NCI-H128 (cell line): ENCODE data around the gene CKAP2L.

Experiments used
- DNase-seq: peaks from one replicate; lab custom pipeline; 2025; ENCODE audit not compliant: unreplicated experiment; lab: John Stamatoyannopoulos, UW

The CKAP2L gene

DNA sequence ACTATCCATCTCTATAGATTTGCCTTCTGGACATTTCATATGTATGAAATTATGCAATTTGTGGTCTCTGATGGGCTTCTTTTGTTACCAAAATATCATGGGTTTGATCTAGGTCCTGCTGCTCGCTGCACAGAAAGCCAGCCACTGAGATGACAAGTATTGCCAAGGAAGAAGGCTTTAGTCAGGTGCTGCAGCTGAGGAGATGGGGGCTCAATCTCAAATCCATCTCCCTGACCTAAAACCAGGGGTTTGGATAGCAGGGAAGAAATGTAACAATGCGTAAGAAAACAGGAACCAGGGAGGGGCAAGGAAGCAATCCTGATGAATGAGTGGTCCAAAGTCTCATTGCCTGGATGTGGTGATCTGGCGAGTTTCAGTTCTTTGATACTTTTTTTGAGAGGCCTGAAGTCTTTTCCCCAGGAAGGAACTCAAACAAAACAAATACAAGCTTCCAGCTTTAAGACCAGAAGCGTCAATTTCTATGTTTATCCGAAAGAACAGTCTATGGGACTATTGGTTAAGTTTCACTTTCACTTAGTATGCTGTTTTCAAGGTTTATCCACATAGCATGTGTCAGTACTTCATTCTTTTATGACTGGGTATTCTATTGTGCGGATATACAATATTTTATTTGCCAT, 3.4 kb upstream of the CKAP2L start:
- DNase-seq, result no peak

GRCh38 chr2:112765251-112765650, 842 bp upstream of the CKAP2L start:
- no peak for DNase-seq

GRCh38 chr2:112762276-112762675, 2.1 kb downstream of the CKAP2L start:
- no peak for DNase-seq

DNA sequence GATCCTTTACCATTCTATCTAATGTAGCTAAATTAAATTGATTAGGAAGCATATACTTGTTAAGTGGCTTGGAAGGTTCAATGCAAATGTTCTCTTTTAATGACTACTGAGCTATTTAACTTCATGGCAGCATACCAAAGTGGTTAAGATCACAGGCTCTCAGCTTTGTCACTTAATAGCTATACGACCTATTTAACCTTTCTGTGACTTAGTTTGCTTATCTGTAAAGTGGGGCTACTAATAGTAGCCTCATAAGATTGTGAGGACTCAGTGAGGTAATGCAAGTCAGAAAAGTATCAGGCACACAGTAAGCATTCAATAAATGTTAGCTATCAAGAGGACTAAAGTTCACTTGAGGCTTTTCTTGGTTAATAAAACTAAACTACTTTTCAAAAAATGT, 4.3 kb downstream of the CKAP2L start:
- no peak for DNase-seq

DNA sequence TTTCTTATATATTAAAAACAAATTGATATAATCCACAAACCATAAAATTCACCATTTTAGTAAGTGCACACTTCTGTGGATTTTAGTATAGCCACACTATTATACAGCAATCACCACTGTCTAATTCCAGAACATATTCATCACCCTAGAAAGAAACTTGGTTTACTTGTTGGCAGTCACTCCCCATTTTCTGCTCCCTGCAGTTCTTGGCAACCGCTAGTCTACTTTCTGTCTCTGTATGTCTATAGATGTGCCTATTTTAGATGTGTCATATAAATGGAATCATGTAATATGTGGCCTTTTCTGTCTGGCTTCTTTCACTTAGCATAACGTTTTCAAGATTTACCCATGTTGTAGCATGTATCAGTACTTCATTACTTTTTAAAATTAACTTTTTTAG, 5.7 kb downstream of the CKAP2L start:
- no peak for DNase-seq

- no peak for DNase-seq
Observed at GRCh38 chr2:112757265-112757664, 7.1 kb downstream of the CKAP2L start.

DNA sequence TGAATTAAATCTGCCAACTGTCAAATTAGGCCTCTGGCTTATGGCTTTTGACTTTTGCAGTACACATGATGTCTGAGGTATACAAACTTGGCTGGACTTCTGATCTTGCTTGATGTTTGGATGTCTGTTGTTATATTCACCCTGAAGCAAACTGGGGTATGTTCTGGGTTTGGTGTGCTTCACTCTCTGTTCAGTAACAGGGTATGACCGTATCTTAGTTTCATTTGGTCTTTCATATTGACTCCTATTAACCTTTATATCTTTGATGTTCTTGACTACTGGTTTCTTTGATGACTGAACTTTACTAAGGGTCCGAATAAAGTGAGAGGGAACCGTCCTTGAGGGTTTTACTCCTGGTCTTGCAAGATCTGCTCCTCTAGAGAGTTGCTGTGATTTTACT, 8.2 kb downstream of the CKAP2L start:
- no peak for DNase-seq

DNA sequence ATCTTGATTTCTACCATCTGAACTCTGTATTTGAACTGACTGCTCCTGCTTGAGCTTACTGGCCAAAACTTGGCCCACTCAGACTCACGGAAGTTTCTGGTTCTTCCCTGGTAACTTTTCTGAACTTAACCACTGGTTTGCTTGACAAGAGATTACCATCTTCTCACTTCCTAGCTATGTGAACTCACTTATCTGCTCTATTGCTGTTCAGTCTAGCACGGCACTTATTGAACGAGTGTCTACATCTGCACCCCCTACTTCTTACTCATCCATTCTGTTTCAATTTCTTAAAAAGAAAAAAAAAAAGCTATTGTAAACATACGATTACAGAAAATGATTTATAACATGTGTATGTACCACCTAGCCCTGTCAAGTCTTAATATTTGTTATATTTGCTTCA, 9.0 kb downstream of the CKAP2L start:
- no peak for DNase-seq

- DNase-seq, result no peak
Observed at GRCh38 chr2:112754564-112754963, 9.8 kb downstream of the CKAP2L start.

DNA sequence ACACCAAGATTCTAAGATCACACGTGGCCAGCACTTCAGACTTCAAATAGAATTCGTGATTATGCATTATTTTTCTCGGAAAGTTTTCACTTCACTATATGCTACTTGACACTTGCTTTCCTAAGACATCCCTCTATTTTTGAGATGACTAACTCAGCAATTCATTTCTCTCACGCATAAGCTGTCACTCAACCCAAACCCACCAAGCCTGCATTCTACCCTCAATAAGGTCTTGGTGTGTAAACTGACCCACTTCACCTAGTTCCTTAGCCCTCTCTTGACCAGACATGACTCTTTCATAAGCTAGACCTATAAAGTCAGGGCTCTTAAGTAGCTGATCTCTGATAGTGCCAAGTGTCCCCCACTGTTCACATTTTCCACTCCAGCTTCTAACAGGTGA, 11.7 kb downstream of the CKAP2L start:
- no peak for DNase-seq

DNA sequence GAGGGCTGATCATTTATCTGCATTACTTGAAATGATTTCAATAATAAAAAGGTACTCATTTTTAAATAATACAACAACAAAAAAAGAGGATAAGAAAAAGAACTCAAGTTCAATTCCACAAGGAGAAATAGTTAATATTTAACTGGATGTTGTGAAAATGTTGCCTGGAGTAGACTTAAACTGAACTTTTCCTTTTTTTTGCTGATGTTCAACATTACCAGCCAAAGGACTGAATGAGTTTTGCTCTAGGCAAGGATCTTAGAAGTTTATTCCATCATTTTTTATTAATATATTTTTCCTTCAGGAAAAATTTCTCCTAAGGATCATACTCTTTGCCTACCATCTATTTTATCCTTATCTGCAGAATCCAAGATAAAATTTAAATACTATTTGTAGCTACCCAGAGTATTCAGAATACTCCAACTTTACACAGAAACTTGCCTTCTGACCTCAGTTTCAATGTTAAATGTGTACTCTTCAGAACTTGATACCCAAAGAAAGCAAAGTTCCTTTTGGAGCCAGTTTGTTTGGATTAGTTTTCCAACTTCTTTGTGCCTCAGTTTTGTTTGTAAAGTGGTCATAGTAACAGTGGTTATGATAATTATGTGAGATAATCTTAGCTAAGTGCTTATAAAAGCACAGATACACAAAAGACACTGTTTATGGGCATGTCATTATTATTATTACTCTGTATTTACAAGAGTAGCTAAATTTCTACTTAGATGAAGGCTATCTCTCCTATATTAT, 12.8 kb downstream of the CKAP2L start:
- DNase-seq, result no peak

- no peak for DNase-seq
Observed at GRCh38 chr2:112750560-112750843, 13.9 kb downstream of the CKAP2L start.

DNA sequence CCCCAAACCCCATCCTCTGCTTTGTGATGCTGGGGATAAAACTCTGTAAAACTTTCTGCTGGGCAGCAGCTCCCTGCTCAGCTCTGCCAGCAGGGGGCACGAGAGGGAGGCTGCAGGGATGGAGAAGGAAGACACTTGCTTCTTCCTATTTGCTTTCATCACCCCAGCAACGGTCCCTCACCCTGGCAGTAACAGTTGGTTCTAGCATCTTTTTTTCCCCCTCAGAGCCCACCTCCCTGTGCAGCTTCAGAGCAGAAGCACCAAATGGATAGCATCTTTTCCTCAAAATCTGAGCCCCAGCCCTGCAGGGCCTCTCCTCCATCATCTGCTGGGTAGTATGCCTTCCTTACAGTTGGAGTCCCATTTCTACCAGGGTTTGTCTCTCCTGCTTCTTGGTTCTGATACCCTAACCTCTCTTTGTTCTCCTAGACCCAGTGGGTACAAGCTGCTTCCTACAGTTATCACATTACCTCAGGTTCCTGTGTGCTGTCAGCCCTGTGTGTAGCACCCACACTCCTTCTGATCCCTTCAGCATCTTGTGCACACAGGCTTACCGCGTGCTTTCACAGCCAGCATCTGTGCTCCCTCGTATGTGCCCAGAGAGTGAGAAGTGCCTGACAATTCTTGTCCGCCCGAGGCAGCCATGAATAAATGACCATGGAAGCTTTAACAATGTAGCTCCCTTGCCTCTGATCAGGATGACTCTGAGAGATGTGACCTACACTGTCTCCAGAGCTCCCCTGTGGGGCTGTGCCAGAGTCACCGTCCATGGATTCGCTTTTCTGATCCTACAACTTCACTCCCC, 14.5 kb downstream of the CKAP2L start:
- no peak for DNase-seq

DNA sequence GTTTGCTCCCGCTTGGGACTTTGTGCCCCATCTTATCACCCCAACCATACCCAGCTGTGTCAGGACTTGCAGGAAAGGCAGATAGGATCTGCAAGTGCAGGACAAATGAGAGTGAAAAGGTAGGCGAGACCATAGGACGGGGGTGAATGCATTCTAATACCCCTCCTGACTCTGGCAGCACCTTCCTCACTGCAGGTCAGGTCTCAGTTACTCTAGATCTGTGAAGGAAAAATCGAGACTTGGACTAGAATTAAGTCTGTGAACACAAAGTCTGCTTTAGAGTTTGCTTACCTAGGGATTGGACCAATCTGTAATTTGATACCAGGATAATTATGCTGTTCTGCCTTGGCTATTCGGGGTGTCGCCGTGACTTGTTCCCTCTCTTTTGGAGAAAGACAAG, 23.9 kb downstream of the CKAP2L start:
- DNase-seq, result no peak

DNA sequence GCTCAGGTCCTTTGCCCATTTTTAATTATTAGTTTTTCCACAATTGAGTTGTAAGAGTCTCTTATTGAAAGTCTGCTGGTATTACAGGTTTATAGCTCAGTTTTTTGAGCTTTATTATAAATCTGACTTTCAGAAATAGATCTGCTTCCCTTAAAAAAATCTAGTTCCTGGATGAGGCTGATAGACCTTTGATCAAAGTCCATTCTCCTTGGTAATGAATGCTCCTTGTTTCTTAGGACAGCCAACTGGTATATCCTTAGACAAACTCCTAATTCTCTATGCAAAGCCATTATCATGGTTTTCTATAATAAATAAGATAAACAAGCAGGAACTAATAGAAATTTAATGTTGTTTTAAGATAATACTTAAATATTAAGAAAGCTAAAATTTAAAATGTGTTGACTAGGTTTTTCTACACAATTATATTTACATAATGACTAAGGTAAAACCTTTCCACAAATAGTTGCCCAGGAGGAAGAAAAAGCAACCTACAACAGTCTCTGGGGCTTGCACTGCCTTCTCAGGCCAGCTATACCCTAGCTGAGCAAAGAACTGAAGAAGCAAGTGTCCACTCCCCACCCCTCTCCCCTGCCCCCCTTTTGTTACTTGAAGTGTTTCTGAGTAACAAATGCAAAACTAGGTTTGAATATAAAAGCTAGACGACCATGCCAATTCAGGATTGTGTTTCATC, 26.7 kb downstream of the CKAP2L start:
- no peak for DNase-seq

DNA sequence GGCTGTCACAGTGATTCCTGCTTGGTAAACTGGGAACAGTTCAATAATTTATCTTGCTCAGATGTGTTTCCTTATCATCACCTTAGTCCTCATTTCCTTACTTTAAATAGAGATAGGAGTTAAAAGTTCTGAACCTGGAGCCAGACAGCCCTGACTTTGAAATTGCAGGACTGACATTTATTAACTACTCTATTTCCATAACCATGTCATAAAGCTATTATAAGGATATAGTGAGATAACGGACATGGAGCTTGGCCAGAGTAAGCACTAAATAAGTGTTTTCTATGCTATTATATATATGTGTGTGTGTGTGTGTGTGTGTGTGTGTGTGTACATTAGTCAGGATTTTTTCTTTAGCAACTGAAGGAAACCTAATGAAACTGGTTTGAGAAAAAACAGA, 30.5 kb downstream of the CKAP2L start:
- DNase-seq, result no peak

- DNase-seq, result no peak
Observed at GRCh38 chr2:112733456-112733855, 31.0 kb downstream of the CKAP2L start.

DNA sequence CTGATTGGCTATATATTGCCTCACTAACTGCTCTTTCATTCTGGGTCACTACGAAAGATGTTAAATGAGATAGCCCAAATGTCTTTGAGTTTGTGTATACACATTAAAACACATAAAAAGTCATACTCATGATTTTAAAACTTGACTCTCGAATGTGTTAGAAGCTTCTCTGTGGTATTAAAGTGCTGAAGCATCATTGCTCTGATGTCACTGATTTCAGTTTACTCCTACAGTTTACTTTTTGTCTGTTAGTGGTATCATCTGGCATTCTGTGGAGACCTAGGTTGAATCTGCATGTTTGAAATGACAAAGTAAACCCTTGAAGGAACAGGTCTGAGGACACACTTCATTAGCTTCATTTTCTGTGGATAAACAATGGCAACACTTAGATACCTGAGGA, 32.9 kb downstream of the CKAP2L start:
- DNase-seq, result no peak

DNA sequence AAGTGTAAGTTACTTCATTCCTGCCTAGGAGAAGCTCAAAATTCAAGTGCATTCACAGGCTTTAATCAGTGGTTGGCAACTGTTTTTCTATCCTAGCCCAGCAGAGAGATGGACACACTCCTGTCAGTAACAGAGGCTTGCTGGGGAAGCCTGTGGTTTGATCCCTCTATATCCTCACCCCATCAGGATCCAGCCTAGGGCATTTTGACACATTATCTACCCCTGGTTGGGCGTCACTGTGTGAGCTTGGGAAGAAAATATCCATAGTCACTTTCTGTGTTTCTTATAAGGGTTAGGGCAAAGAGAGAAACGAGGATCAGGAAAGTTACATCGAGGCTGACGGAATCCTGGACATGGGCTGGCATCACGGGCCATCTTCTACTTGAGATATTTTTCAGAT, 33.6 kb downstream of the CKAP2L start:
- no peak for DNase-seq

DNA sequence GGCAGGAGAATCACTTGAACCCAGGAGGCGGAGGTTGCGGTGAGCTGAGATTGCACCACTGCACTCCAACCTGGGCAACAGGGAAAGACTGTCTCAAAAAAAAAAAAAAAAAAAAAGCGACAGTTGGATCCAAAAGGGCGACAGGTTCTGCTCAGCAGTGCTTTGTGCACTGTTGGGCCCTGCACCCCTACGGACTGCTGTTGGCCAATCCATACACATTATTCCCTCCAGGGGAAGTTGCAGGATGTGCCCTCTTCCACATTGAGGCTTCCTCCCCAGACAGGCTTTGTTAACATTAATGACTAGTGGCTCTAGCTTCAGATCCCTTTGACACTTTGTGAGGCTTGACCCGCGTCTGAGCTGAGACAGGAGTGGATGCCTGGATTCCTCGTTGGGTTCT, 34.2 kb downstream of the CKAP2L start:
- no peak for DNase-seq

DNA sequence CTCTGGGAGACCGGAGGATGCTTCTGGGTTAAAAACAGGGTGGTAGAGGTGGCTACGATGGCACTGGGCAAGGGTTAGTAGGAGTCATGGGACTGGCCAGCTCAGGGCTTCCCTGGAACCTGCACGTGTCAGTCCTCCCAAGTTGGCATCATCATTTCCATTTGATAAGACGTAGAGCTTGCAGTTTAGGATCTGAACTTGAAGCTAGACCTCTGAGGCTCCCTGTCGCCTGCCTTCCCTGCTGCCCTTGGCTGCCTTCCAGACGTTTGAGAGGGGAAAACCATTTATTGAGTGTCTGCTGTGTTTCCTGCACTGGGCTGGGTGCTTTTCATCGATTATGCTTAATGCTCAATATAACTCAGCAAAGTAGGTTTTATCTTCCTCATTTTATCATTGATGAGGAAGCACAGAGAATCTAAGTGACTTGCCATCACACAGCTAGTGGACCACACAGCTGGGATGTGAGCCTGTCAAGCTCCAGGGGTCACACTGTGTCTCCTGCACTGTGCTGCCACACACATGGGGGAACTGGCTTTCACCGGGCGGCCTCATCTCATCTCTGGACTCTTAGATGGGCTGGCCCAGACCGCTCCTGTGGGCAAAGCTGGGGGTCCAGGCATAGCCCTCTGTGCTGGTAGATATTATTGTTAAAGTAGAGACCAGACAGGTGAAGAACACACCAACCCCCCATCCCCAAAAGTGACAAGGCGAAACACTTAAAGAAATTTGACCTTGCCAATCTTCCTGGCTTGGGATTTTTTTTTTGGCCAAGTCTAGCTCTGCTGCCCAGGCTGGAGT, 35.8 kb downstream of the CKAP2L start:
- DNase-seq, result no peak
